OCI-LY1 (cell line): ENCODE measurements around the gene CFAP53.

Source experiments
- EZH2 ChIP-seq: fragments of 200-600 bp; sonication (generic), shearing (Covaris generic); IDR thresholded peaks from 2 replicates; pipeline ENCODE4 v1.8.0; 2017; ENCODE audit warnings: borderline replicate concordance, mixed run types, mild to moderate bottlenecking, antibody characterized with exemption, low read length, moderate library complexity, mixed read lengths
- TF ChIP-seq, protein P1 (sequence below): fragments of 200-600 bp; sonication (generic), shearing (Covaris generic); IDR thresholded peaks from 2 replicates; pipeline ENCODE4 v1.5.1; 2017; ENCODE audit warnings: mild to moderate bottlenecking, antibody characterized with exemption, low read length, moderate library complexity, mixed read lengths

DNA sequence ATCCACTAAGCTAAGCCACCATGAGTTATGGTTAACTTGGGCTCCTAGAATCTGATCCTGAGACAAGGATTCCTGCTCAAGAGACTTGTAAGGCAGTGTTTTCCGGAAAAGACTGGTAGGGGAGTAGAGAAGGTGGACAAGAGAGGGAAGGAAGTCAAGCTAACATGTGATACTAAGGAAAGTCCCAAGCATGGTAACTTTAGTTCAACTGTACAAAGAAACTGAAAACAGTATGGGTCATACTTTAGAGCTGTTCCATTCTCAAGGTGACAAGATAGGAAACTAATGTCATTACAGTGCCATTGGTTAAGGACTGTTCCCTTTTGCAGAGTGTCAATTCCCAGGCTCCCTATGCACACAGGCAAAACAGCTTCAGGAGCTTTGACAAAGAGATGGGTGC is 77.1 kb downstream of the CFAP53 start:
- TF ChIP-seq, protein P1, sequence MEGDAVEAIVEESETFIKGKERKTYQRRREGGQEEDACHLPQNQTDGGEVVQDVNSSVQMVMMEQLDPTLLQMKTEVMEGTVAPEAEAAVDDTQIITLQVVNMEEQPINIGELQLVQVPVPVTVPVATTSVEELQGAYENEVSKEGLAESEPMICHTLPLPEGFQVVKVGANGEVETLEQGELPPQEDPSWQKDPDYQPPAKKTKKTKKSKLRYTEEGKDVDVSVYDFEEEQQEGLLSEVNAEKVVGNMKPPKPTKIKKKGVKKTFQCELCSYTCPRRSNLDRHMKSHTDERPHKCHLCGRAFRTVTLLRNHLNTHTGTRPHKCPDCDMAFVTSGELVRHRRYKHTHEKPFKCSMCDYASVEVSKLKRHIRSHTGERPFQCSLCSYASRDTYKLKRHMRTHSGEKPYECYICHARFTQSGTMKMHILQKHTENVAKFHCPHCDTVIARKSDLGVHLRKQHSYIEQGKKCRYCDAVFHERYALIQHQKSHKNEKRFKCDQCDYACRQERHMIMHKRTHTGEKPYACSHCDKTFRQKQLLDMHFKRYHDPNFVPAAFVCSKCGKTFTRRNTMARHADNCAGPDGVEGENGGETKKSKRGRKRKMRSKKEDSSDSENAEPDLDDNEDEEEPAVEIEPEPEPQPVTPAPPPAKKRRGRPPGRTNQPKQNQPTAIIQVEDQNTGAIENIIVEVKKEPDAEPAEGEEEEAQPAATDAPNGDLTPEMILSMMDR, result no peak
- no peak for TF ChIP-seq EZH2
